Measurements from ENCODE around the gene KCNK1.

- TF ChIP-seq CTCF (IDR thresholded peaks at IDR 0.05 in 4 of 5, conservative IDR thresholded peaks at IDR 0.05 in 1 of 5) (no peak), POLR2A (IDR thresholded peaks at IDR 0.05) (no peak)
These were observed 1.7 kb downstream of the KCNK1 start for GRCh38 chr1:233615571-233615970.
